GM18858 (cell line): ENCODE results near the gene CHKA.

Experiments
- ATAC-seq: cut with Tn5 transposase; IDR thresholded peaks from one replicate; pipeline ENCODE4 v1.9.1; 2021; ENCODE audit not compliant: unreplicated experiment

Gene CHKA

DNA sequence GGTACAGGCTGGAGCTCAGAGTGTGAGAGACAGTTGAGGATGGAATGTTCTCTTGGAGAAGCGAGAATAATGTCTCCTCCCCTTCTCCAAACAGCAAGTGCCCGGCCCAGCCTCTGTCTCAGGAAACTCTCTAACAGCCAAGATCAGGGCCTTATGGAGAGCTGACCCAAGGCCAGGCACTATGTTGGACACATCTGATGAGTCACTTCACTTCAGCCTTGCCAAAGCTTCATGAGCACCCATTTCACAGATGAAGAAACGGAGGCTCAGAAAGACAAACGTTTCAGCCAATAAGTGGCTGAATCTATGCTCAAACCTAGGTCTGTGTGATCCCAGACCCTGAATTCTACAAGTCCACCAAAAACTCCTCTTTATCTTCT lies 22.1 kb upstream of the CHKA start:
- ATAC-seq, result no peak

DNA sequence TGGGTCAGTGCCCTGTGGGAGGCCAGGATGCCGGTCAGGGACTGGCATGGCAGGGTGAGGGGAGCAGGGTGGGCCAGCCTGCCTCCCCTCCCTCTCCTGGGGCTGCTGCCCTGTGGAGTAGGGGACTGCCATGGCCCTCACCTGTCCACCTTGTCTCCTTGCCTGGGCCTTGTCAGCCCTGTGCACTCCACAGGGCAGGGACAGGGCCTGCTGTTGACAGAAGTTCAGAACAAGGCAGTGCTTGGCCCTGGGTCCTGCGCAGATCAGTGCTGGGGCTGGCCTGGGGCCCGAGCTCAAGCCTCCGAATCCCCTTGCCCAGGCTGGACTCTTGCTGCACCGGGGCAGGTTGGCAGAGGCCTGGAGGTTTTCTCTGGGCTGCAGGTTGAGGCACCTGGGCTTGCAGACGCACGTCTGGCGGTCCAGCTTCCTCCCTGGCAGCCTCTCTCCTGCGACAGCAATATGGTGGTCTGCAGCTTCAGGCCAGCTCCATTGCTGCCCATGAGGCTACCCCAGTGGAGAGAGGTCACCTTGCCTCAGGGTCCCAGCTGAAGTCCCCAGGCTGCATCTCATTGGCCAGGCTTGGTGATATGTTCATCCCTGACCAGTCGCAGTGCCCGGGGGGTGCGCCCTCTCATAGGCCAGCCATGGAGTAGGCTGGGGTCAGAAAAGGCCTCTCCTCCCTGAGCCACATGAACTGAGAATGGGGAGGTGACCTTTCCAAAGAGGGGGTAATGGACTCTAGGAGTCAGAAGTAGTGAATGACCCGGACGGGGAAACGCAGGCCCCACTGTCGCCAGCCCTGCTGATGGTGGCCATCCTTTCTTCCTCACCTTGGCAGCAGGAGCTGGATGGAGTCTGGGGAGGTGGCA lies 21.5 kb upstream of the CHKA start:
- no peak for ATAC-seq

DNA sequence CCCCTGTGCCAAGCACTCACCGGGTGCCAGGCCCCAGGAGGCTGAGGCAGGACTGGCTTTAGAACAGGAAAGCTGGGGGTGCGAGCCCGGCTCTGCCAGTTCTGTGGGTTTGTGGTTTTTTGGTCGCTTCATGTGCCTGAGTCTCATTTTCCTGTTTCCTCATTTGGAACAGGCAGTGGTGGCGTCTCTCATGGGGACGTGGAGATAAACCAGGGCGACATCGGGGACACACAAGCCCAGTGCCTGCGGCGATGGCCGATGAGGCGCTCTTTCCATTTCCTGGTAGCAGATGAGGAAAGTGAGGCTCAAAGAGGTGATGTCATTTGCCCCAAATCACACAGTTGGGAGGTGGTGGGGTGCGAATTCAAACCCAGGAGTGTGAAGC lies 20.8 kb upstream of the CHKA start:
- no peak for ATAC-seq

DNA sequence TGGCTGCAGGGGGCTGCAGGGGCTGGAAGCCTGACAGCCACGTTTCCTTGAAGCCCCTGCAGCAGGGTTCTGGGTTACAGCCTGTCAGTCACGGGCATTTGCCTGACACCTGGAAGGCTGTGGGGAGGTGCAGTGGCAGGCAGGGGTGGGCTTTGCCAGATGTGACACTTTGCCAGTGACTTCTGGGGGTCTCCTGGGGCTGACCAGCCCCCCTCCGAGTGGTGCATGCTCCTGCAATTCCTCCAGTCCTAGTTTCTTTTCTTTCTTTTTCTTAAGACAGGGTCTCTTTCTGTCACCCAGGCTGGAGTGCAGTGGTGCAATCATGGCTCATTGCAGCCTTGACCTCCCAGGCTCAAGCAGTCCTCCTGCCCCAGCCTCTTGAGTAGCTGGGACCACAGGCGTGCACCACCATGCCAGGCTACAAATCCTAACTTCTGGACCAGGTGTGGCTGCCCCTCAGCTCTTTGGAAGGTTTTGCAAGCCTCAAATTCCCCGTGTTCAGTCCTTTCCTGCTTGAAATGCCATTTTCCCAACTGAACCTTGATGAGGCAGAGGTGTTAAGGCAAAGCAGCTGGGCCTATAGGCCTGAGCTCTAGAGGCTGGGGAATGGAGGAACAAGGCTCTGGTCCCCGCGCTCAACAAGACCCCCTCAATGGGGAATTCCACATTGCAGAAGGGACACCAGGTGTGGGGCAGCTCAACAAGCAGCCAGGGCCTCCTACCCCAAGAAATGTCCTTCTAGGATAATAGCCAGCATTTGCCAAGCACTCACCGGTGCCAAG lies 20.2 kb upstream of the CHKA start:
- ATAC-seq, result no peak

DNA sequence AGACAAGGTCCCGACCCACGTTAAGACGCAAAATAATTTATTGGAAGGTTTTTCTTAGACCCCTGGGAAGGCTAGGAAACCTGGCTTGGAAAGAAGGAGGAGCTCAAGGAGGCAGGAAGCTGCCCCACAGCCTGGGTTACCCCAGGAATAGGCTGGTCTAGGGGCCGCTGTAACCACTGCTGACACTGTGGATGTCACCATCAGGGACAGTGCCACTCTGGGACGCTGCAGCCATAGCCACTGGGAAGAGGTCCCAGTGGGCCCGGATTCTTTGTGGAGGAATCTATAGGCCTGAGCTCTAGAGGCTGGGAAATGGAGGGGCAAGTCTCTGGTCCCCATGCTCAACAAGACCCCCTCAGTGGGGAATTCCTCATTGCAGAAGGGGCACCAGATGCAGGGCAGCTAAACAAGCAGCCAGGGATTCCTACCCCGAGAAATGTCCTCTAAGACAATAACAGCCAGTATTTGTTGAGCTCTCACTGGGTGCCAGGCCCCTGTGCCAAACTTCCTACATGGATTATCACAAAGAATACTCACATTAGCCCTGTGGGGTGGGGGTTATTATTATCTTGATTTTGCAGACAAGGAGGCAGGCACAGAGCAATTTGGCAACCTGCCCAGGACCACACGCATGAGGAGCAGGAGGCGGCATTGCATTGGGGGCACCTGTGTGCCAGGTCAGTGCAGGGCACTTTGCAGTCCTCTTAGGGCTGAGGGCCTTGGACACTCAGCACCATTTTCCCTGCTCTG lies 19.5 kb upstream of the CHKA start:
- ATAC-seq, result no peak

DNA sequence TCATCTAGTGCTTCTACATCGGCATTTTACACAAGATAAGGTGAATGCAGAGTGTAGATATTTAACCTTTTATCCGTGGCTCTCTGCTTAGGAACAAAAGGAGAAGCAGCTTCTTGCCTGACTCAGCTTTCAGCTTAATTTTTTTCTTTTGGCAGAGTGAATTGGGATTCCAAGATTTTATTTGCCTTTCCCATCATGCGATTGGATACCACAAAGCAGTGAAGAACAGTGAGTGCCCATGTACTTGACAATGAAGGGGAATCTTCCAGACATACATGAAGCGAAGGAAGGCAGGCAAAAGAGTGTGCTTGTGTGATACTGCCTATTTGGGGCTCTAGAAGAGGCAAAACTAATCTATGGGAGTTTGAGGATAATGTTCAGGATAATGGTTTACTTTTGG lies 17.0 kb upstream of the CHKA start:
- no peak for ATAC-seq

DNA sequence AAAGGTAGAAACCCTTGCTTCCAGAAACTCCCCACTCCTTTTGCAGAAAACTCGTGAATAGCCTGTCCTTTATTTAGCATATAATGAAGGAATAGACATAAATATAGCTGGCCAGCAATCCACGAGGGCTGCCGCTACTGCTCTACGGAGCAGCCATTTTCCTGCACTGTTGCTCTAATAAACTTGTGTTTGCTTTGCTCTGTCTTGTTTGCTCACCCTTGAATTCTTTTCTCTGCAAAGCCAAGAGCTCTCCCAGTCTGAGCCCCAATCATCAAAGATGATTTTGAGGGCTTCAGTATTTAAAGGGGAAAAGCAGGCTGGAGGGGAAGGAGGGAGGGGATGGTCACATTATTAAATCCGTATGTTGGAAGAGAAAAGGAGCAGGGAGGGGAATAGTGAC lies 16.6 kb upstream of the CHKA start:
- no peak for ATAC-seq

DNA sequence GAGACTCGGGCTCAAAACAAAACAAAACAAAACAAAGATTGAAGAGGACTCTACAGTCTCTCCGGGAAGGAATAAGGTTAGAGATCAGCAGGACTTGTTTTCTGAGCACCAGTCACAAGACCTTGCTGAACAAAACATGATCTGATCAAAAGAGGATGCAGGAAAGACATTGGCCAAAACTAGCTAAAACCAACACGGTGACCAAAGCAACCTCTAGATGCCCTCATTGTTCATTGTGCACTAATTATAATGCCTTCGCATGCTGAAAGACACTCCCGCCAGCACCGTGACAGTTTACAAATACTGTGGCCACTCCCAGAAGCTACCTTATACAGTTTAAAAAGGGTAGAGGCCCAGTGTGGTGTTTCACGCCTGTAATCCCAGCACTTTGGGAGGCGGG lies 15.7 kb upstream of the CHKA start:
- no peak for ATAC-seq

DNA sequence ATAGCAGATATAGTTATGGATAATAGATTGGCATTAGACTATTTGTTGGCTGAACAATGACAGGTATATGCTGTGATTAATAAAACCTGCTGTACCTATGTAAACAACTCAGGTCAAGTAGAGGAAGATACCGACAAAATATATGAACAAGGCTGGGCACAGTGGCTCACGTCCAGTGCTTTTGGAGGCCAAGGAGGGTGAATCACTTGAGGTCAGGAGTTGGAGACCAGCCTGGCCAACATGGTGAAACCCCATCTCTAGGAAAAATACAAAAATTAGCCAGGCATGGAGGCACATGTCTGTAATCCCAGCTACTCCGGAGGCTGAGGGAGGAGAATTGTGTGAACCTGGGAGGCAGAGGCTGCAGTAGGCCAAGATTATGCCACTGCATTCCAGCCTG lies 14.0 kb upstream of the CHKA start:
- ATAC-seq, result no peak

DNA sequence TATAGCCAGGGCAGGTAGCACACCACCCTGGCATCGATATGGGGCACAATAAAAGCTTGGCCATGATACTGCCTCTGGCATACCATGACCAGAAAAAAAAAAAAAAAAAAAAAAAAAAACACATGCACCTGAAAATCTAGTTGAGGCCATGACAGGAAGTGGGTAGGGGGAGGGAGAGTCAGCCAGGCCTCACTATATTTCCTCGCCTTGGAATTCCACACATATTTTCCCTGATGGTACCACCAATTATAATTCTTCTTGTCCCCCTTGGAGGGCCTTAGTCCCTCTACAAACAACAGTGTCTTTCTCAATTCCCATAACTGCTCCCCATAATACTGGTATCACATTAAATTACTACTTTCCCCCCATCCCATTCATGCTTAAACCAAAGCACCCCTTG lies 12.6 kb upstream of the CHKA start:
- no peak for ATAC-seq

DNA sequence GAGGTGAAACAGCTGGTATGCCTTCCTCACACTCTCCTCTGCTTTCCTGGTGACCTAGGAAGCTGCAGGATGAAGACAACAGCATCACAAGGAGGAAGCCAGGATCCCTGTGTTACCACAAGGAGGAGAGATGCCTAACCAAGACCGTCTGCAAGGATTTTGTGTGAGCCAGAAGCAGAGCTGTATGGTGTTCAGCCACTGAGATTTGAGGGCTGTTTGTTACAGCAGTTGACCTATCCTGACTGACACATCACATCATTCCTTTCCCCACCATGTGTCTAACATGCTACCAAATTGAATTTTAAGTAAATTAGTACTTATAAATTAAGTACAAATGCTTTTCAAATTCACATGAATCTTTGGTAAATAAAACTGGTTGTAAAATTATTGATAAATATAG lies 8.9 kb upstream of the CHKA start:
- no peak for ATAC-seq

DNA sequence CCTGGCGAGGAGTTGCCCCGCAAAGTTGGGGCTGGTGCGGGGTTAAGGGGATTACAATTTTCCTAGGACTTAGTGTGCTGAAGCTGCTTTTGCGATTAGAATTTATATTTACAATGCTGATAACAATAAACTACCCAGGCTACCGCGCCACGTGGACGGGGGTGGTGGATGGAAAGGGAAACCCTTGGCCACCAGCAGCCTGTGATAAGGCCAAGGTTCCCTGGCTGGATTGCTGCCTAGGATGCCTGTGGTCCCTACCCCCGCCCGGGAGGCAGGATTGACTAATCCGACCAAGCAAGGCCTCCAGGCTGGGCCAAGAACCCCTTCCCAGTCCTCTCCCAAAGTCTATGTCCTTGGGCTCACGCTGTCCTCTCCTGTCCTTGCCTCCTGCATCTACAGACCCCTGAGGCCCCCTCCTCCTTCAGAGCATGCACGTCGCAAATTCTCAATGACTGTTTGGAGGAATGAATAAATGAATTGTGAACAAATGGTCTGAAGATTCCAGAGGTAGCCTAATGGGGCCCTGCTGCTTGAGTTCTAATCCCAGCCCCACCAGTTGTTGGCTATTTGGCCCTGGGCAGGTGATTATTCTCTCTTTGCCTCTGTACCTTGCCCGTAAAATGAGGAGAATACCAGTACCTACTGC lies 7.6 kb upstream of the CHKA start:
- no peak for ATAC-seq

DNA sequence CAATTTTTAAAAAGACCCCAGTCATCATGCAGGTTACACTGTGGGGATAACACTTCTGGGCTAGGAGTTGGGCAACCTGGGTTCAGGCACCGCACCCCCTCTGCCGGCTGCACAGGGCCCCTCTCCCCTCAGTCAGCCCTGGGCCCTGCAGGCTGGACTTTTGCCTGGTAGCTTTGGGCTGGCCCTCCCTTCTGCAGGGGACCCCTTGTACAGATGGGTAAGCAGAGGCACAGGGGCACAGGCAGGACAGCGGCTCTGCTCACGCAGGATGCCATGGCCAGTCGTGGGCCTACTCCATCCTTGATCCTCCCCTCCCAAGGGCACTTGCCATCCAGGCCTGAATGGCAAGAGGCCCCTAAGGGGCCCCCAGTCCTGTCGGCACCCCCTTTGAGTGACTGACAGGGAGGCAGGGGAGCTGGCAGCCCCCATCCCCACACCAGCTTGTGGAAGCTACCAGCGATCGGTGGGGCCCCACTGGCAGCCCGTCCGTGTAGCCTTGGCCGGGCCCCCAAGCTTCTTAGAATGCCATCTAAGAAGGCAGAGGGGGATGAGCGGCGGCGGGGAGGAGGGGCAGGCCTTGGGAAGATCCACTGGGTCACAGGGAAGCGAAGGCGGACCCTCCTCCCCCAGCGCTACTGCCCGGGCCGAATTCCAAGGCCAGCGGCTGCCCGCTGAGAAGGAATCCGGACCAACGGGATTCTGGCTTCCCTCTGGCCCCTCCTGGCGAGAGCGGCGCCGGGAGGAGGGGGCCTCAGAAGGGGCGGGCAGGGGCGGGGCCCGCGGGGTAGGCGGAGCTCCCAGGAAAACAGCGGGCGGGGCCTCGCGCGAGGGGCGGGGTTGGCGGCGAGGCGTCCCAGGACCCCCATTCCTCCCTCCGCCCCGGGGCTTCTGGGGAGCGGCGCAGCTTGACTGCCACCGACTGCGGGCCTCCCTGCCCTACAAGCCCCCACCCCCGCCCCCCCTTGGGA lies 6.8 kb upstream of the CHKA start:
- no peak for ATAC-seq

DNA sequence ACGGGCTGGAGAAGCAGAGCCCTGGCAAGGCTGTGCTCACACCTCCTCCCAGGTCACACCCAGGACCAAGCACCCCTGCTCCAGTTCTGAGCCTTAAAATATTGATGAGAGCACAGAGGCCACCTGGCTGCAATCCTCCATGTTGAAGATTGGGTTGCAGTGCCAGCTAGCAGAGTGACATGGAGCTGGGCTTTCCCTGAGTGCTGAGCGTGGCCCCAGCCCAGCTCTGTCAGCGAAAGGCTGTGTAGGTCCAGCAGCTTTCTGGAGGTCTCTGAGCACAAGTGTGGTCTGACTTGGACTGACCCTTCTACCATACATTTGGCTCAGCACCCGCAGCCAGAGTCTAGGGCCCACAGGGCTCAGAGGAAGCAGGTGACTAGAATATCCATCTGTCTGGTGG lies 4.0 kb upstream of the CHKA start:
- no peak for ATAC-seq

DNA sequence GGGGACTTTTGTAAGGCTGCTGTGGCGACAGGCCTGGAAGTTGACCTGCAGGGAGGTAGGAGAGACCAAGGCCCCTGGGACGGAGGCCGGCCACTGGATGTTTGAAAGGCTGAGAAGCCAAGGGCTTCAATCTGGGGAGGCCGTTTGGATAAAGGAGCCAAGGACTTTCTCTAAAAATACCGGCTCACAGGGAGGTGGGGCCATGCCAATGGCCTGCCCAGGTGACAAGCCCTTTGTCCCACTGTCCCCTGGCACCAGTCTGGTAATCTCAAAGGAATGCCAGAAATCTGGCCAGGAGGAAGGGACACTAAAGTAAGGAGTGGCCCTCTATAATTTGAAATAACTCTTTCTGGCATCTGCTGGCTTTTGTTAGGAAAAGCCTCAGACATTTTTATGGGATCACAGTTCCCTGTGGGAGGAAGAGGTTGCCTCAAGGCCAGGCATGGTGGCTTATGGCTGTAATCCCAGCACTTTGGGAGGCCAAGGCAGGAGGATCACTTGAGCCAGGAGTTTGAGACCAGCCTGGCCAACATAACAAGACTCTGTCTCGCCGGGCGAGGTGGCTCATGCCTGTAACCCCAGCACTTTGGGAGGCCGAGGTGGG lies 1.9 kb upstream of the CHKA start:
- ATAC-seq, result no peak

DNA sequence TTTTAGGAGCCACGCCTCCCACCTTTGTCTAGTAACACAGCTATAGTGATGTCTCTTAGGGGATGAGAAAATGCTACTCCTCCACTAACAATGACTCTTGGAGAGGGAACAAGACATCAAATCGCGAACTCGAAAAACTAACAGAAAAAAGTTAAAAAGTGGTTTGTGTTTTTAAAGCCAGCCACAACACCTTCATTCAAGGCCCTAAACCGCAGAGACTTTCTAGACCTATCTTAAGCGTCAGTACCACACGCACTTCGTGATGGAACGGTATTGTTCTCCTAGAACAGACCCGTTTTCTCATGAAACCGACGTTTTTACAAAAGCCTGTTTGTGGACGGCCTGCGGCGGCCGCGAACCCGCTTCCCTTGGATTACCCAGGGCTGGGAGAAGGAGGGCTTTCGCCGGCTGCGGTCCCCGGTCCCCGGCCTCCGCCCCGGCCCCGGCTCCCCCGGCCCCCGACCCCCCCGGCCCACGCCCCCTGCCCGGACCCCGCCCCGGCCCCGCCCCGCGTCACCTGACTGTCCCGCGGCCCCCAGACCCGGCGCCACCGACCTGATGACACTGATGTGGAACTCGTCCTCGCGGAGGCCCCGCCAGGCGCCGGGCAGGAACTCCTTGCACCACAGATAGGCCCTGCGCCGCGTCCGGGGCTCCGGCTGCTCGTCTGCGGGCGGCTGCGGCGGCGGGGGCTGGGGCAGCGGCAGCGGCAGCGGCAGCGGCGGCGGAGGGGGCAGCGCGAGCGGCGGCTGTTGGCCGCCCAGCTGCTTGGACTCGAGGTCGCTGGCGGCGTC lies 718 bp downstream of the CHKA start:
- no peak for ATAC-seq

DNA sequence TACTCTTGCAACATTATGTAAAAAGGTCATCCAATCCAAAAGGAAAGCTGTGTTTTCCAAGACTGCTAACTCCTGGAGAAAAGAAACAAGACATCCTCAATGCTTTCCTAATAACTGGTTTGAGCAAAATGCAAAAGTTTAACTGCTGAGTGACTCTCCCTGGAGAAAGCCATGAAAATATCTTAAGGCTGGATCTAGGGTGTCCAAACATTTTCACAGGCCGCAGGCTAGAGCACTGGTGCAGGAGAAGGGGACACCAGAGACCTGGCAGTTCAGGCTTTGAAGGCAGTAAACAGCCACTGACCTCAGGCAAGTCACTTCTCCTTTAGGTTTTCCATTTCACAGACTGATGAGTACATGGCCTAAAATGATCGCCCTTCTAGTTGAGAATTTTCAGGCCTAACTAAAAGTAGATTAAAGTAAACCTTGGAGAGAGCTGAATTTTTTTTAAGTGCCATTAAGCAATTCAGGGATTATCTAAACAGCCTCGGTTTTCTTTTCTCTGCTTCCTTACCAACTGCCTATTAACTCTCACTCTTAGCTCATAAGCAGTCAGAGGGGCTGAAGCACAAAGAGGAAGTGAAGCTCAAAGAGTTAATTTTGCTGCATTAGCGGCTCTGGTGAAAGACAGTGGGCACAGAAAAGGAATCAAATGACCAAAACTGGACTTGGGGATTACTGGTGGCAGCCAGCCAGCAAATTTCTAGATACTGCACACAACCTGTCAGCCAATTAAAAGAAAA lies 2.3 kb downstream of the CHKA start:
- ATAC-seq, result no peak

DNA sequence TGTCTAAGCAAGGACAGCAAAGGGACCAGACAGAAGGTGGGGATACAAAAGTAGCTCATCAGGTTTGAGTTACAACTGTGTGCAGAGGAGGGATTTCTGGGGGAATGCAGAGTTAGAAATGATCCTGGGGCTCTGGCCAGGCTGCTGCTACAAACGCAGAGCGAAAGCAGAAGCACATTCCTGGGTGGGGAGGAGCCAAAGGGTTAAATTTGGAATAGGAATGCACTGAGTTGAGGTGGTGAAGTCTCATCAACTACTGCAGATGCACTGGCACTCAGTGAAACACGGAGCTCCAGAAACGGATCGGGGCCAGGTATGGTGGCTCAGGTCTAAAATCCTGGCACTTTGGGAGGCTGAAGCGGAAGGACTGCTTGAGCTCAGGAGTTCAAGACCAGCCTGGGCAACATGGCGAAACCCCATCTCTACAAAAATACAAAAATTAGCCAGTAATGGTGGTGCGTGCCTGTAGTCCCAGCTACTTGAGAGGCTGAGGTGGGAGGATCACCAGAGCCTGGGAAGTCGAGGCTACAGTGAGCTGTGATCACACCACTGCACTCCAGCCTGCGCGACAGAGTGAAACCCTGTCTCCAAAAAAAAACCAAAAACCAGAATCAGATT lies 3.2 kb downstream of the CHKA start:
- no peak for ATAC-seq
